Measurements from ENCODE around the gene AKAP6. TPM values are rescaled to one million over a fixed set of nuclear protein-coding genes. Genes with fewer than 3 reads are reported as not detected.

AKAP6 gene
- total and polyA plus RNA-seq, 5 donors = 15.8 to 138 (median 115) TPM

DNA sequence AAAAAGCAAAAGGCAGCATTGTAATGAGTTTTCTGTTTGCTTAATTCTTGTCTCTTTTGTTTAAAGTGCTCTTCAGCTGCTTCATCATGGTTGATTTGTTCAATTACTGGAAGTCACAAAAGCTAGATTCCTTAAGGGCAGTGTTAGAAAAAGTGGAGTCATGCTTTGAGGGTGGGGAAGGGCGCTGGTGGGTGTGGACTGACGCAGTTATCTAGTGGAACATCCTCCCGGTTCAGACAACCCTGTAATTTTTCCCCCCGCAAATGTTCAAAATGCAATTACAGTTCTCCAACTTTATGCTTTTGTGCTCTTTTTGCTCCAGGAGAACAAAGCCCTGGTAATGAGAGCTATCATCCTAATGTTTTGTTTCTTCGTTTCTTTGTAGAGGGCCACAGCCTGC is 2.1 kb downstream of the AKAP6 start:
- H3K4me3 ChIP-seq (ENCODE audit: low read length) = no peak overlapping the region
- DNase-seq = no peak
- H3K27ac ChIP-seq (ENCODE audit: low read length) = no peak overlapping the region
- peaks cover 2% of the 10 kb centered on the region for H3K4me1 ChIP-seq (ENCODE audit: control insufficient read depth, insufficient read depth, low read length)
- H3K9me3 ChIP-seq (ENCODE audit: control insufficient read depth, low read length) = no peaks in the 10 kb centered on the region
- no peaks in the 10 kb centered on the region for H3K27me3 ChIP-seq (ENCODE audit: control insufficient read depth, insufficient read depth)
- WGBS = 65% methylated on average over 5 of the region's 5 CpGs
- ATAC-seq = no peak
- intact Hi-C loops (cut with DNase I) = no loop called here

DNA sequence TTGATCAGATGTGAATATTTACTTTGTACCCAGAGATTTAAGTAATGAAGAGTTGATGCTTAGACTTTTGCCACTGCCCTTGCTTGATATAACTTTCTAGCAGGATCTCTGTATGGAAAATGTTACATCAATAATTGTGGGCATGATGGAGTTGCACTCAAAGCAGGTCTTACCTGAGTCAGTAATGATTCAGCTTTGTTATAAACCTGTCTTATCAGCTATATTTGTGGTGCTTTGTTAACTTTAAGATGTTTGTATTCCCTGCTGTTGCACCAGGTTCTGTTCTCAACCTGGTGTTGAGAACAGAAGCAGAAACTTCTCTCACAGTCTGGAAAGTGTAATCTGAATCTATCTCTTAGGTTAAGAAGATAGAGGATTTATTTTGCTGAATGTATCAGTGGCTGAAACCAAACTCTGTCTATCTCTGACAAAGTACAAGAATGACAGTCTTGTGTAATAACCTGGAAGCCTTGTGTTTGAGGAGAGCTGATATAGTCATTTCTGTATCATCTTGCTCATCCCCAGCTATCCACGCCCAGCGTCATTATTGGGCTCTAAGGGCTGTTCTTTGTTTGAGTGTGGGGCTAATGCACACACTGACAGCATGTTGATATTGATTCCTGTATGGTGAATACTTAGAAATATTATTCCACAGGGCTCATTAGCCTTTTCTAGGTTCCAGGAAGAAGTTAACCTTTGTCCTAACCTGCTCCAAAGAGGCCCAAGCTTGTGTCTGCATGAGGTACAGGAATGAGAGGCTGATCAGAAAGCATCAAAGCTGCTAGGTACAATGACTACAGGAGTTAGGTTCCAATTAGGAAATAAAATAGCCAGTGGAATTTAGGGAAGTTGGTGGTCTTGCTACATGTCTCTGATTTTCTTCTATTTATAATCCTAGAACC is 3.6 kb downstream of the AKAP6 start:
- Histone ChIP-seq H3K9me3 (ENCODE audit: control insufficient read depth, low read length) (no peaks in the 10 kb centered on the region), H3K4me1 (ENCODE audit: control insufficient read depth, insufficient read depth, low read length) (peaks cover 2% of the 10 kb centered on the region), H3K27ac (ENCODE audit: low read length) (no peak overlapping the region), H3K27me3 (ENCODE audit: control insufficient read depth, insufficient read depth) (no peaks in the 10 kb centered on the region), H3K4me3 (ENCODE audit: low read length) (no peak overlapping the region)
- 87% methylated on average over 2 of the region's 2 CpGs for WGBS
- intact Hi-C loops (cut with DNase I) = no loop called here
- ATAC-seq (no peak), DNase-seq (no peak)

DNA sequence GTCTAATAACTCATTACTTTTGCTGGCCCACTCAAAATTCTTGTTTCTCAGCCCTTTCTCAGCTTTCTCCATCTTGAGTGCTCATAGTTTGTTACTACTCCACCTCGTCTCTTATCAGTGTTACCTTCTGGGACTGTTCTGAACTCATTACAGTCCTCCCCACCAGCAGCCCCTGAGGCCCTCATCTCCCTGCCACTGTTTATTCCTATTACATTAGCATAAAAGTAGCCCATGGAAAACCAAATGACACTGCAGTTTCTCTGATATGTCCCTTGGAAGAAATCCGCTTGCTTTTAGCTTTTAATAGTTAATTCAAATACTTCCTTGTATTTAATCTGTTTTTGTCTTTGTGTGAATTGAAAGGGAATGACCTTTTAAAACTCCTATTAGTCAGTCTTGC is 7.6 kb downstream of the AKAP6 start:
- Histone ChIP-seq H3K4me3 (ENCODE audit: low read length) (no peak overlapping the region), H3K27me3 (ENCODE audit: control insufficient read depth, insufficient read depth) (no peaks in the 10 kb centered on the region), H3K4me1 (ENCODE audit: control insufficient read depth, insufficient read depth, low read length) (no peaks in the 10 kb centered on the region), H3K27ac (ENCODE audit: low read length) (no peak overlapping the region), H3K9me3 (ENCODE audit: control insufficient read depth, low read length) (no peaks in the 10 kb centered on the region)
- ATAC-seq (no peak), DNase-seq (no peak)
- 73% methylated on average over 2 of the region's 2 CpGs for WGBS
- intact Hi-C loops (cut with DNase I) = no loop called here

DNA sequence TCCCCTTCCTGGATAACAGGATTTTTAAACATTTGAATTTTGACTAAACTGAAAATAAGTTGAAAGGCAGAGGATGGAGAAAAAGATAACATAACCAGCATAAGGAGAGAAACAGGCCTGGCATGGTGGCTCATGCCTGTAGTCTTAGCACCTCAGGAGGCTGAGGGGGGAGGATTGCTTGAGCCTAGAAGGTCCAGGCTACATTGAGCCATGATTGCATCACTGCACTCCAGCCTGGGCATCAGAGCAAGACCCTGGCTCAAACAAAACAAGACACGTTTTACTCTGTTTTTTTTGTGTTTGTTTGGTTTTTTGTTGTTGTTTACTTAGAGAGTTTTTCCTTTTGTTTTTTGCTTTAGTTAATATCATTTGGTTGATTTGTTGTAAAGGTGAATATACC is 8.7 kb downstream of the AKAP6 start:
- no peak overlapping the region for H3K4me3 ChIP-seq (ENCODE audit: low read length)
- 81% methylated on average over 1 of the region's 1 CpG for WGBS
- intact Hi-C loops (cut with DNase I) = no loop called here
- no peaks in the 10 kb centered on the region for H3K27me3 ChIP-seq (ENCODE audit: control insufficient read depth, insufficient read depth)
- ATAC-seq (no peak), DNase-seq (no peak)
- H3K27ac ChIP-seq (ENCODE audit: low read length) = no peak overlapping the region
- no peaks in the 10 kb centered on the region for H3K9me3 ChIP-seq (ENCODE audit: control insufficient read depth, low read length)
- H3K4me1 ChIP-seq (ENCODE audit: control insufficient read depth, insufficient read depth, low read length) = no peaks in the 10 kb centered on the region

DNA sequence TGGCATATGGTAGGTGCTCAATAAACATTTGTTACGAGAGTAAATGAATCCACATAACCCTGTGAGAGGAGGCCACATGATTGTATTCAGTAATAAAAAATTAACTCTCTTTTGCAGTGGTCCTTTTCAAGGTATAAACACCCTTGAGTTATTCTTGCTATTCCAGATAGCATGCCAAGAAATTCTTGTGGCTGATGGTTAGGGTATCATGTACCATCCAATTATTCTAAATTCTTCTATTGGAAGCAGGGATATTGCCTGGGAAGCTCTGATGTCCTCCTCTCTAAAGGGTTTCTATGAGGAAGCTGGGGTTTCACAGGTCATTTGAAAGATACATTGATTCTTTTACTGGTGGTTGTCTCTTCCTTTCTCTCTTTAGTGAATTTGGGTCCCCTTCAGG is 10.1 kb downstream of the AKAP6 start:
- H3K27ac ChIP-seq (ENCODE audit: low read length) = no peak overlapping the region
- no peaks in the 10 kb centered on the region for H3K9me3 ChIP-seq (ENCODE audit: control insufficient read depth, low read length)
- no peak for ATAC-seq
- no peaks in the 10 kb centered on the region for H3K4me1 ChIP-seq (ENCODE audit: control insufficient read depth, insufficient read depth, low read length)
- intact Hi-C loops (cut with DNase I) = no loop called here
- 91% methylated on average over 1 of the region's 1 CpG for WGBS
- DNase-seq = no peak
- H3K27me3 ChIP-seq (ENCODE audit: control insufficient read depth, insufficient read depth) = no peaks in the 10 kb centered on the region
- H3K4me3 ChIP-seq (ENCODE audit: low read length) = no peak overlapping the region

DNA sequence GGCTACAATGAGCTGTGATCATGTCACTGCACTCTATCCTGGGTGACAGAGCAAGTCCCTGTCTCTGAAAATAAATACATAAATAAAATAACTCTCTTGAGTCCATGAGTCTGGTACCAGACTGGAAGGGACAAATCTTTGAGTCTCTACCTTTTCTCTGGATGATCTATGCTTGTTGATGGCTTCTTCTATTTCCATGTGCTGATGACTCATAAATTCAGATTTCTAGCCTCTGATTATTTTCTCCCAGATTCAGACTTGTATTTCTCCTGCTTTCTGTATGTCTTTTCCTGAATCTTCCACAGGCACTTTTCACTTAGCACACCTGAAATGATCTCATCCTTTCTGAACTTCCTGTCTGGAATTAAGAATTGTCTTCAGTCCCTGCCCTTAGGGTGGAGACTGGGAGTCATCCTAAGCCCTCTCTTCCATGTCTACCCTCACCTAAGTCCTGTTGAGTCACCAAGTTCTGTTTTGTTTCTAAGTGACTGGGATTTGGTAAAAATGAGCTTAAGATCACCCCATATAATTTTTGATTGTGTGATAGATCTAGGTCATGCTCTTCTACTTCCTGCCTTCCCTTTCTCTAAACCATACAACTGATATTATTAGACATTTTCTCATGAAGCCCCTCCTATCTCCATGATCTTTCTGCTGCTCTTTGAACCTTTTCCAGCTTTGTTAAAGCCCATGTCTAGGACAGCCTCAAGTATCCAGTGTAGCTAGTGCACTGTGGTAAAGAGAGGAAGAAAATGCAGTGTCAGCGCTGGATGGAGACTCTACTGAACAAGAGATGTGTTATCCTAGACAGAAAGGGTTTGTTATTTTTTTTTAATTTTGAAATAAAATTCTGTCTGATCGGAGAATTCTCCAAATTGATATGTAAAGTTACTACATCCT is 13.1 kb downstream of the AKAP6 start:
- H3K9me3 ChIP-seq (ENCODE audit: control insufficient read depth, low read length) = no peaks in the 10 kb centered on the region
- no peak overlapping the region for H3K27ac ChIP-seq (ENCODE audit: low read length)
- ATAC-seq (no peak), DNase-seq (no peak)
- no peak overlapping the region for H3K4me3 ChIP-seq (ENCODE audit: low read length)
- intact Hi-C loops (cut with DNase I) = no loop called here
- WGBS = 92% methylated on average over 2 of the region's 2 CpGs
- H3K27me3 ChIP-seq (ENCODE audit: control insufficient read depth, insufficient read depth) = no peaks in the 10 kb centered on the region
- no peaks in the 10 kb centered on the region for H3K4me1 ChIP-seq (ENCODE audit: control insufficient read depth, insufficient read depth, low read length)

DNA sequence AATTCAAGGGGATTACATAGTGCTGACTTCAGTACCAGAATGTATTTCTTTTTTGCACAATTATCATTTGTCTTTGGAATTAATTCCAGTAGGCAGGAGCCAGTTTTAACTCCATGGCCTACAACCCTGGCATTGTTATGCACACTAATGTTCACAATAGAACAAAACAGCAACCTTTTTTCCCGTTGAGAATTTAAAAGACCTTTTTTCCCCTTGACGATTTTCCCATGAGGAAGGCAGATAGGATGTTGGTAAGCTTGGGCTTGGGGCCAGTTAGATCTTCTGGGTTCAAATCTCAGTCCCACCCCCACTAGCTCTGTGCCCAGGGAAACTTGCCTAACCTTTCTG is 13.7 kb downstream of the AKAP6 start:
- intact Hi-C loops (cut with DNase I) = no loop called here
- no peak for ATAC-seq
- H3K4me3 ChIP-seq (ENCODE audit: low read length) = no peak overlapping the region

DNA sequence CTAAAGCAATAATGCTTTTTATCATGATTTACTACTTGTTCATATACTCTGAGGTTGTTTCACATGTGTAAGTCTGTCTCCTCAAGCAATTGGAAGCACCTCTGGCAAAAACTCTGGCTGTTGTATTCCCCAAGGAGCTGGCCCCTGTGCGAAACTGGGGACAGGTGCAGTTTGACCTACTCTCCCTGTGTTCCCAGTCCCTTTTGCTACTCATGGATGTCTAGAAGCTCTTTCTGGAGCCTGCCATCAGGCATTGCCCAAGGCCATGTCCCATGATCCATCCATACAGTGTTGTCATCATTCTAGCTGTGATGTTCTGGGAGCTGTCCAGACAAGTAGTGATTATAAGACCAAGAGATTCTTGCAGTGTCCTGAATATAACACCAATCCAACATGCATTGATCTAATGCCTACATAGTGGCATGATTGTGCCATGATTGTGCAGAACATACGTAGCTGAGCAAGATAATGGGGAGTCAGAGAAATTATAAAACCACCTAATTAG is 14.9 kb downstream of the AKAP6 start:
- Histone ChIP-seq H3K4me3 (ENCODE audit: low read length) (no peak overlapping the region), H3K27me3 (ENCODE audit: control insufficient read depth, insufficient read depth) (no peaks in the 10 kb centered on the region), H3K9me3 (ENCODE audit: control insufficient read depth, low read length) (no peaks in the 10 kb centered on the region), H3K4me1 (ENCODE audit: control insufficient read depth, insufficient read depth, low read length) (no peaks in the 10 kb centered on the region), H3K27ac (ENCODE audit: low read length) (no peak overlapping the region)
- WGBS = 96% methylated on average over 2 of the region's 2 CpGs
- intact Hi-C loops (cut with DNase I) = no loop called here
- DNase-seq (no peak), ATAC-seq (no peak)

More for the DNA sequence above, 13.7 kb downstream of the AKAP6 start:
- Histone ChIP-seq H3K27ac (ENCODE audit: low read length) (no peak overlapping the region), H3K9me3 (ENCODE audit: control insufficient read depth, low read length) (no peaks in the 10 kb centered on the region), H3K27me3 (ENCODE audit: control insufficient read depth, insufficient read depth) (no peaks in the 10 kb centered on the region), H3K4me1 (ENCODE audit: control insufficient read depth, insufficient read depth, low read length) (no peaks in the 10 kb centered on the region)
- 41% methylated on average over 2 of the region's 2 CpGs for WGBS
- no peak for DNase-seq

DNA sequence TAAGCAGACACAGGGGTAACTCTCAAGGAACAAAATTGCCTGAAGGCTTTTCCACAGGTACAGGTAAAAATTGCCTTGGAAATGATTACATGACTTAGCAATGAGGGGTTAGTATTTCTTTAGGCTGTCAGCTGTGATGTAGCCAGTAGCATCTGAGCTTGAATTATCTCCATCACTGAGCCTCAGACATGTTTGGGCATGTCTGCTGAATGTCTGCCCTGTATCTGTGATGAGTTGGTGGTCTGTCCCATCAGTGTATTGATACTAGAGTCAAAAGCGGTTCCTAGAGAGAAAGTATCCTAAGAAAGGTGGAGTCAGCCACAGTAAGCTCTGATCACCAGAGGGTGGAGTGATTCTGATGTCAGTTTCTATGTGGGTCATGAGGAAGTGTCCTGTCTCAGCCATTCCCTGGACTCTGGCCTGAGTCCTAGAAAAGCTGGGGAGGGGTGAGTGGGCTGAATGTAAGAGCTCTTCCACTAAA is 16.3 kb downstream of the AKAP6 start:
- Histone ChIP-seq H3K9me3 (ENCODE audit: control insufficient read depth, low read length) (no peaks in the 10 kb centered on the region), H3K4me3 (ENCODE audit: low read length) (no peak overlapping the region), H3K27ac (ENCODE audit: low read length) (no peak overlapping the region), H3K4me1 (ENCODE audit: control insufficient read depth, insufficient read depth, low read length) (no peaks in the 10 kb centered on the region), H3K27me3 (ENCODE audit: control insufficient read depth, insufficient read depth) (no peaks in the 10 kb centered on the region)
- intact Hi-C loops (cut with DNase I) = no loop called here
- ATAC-seq = peak in 1 of 2 donors; percentile 41
- no peak for DNase-seq
- WGBS = 70% methylated on average over 1 of the region's 1 CpG

DNA sequence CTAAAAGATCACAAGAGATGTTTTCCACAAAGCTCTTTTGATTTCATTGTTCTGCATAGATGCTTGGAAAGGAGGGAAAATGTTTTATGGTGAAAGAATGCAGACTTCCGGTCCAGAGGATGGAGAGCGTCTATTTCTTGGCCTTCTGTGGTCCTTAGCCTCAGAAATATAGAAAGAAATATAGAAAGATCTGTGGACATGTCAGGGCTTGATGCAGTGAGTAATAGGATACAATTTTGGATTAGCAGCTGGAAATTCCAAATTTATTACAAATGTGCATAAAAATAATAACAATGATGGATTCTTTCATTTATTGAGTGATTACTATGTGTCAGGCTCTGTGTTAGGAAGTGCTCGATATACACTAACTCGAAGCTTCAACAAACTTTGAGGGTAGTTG is 20.2 kb downstream of the AKAP6 start:
- DNase-seq (no peak), ATAC-seq (no peak)
- H3K9me3 ChIP-seq (ENCODE audit: control insufficient read depth, low read length) = no peaks in the 10 kb centered on the region
- no peaks in the 10 kb centered on the region for H3K27me3 ChIP-seq (ENCODE audit: control insufficient read depth, insufficient read depth)
- intact Hi-C loops (cut with DNase I) = no loop called here
- no peak overlapping the region for H3K27ac ChIP-seq (ENCODE audit: low read length)
- no peak overlapping the region for H3K4me3 ChIP-seq (ENCODE audit: low read length)
- WGBS = 88% methylated on average over 4 of the region's 4 CpGs
- H3K4me1 ChIP-seq (ENCODE audit: control insufficient read depth, insufficient read depth, low read length) = no peaks in the 10 kb centered on the region

DNA sequence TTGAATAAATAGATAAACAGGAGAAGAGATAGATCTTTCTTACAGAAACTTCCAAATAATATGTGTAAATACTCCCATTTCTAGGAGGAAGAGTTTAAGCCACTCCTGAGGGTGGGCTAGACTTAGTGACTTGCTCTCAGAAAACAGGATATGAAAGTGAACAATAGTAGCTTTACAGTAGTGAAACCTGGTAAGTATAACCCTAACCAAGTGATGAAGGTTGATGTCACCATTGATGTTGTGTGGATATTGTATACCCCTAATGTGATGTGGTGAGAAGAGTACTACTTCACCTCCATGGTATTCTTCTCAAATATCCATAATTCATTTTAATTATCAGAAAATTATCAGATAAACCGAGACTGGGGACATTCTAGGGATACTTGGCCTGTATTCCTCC is 20.9 kb downstream of the AKAP6 start:
- intact Hi-C loops (cut with DNase I) = no loop called here
- Histone ChIP-seq H3K4me1 (ENCODE audit: control insufficient read depth, insufficient read depth, low read length) (no peaks in the 10 kb centered on the region), H3K4me3 (ENCODE audit: low read length) (no peak overlapping the region), H3K27me3 (ENCODE audit: control insufficient read depth, insufficient read depth) (no peaks in the 10 kb centered on the region), H3K9me3 (ENCODE audit: control insufficient read depth, low read length) (no peaks in the 10 kb centered on the region), H3K27ac (ENCODE audit: low read length) (no peak overlapping the region)
- ATAC-seq (no peak), DNase-seq (no peak)
- WGBS = 38% methylated on average over 1 of the region's 1 CpG

Measured in right cardiac atrium (tissue), 5 donors.